CD14-positive monocyte (primary cell): ENCODE measurements around the gene CFAP92. TPM values are rescaled to one million over a fixed set of nuclear protein-coding genes. Genes with fewer than 3 reads are reported as not detected.

Experiments used
- DNase-seq, 3 donors: peaks; one replicate each; pipeline ENCODE4 v3.0.0-alpha.2; 2011 to 2022
- H2AFZ ChIP-seq: 2 replicates; pipeline ENCODE4 v1.6.0; 2012; ENCODE audit warnings: mild to moderate bottlenecking, low read depth, low read length, inconsistent platforms; ENCODE audit not compliant: insufficient read depth, poor library complexity, severe bottlenecking
- H3K27ac ChIP-seq, 2 donors: 1 replicate in 1 of 2; 2 replicates in 1 of 2; pipeline ENCODE4 v1.5.1; 2012 to 2013; ENCODE audit warnings: low read length in 2 of 2, control low read depth in 1 of 2, inconsistent platforms in 1 of 2, low read depth in 1 of 2, mild to moderate bottlenecking in 1 of 2
- H3K27me3 ChIP-seq, 2 donors: one replicate each; pipeline versions ENCODE4 v1.6.0 to v1.6.1; 2011 to 2013; ENCODE audit warnings: low read length in 2 of 2; ENCODE audit not compliant: control insufficient read depth in 2 of 2, insufficient read depth in 2 of 2
- H3K36me3 ChIP-seq, 2 donors: replicated peaks in 1 of 2; 1 replicate in 1 of 2; 2 replicates in 1 of 2; pipeline versions ENCODE4 v1.5.1 to v1.6.1; 2012 to 2013; ENCODE audit warnings: low read length in 2 of 2, control low read depth in 1 of 2, inconsistent platforms in 1 of 2, mild to moderate bottlenecking in 1 of 2; ENCODE audit not compliant: insufficient read depth in 2 of 2, control insufficient read depth in 1 of 2
- H3K4me1 ChIP-seq, 2 donors: 1 replicate in 1 of 2; 2 replicates in 1 of 2; pipeline versions ENCODE4 v1.5.1 to v1.6.1; 2012 to 2013; ENCODE audit warnings: low read length in 2 of 2, control low read depth in 1 of 2, inconsistent platforms in 1 of 2, mild to moderate bottlenecking in 1 of 2, moderate library complexity in 1 of 2; ENCODE audit not compliant: insufficient read depth in 2 of 2, control insufficient read depth in 1 of 2
- H3K4me2 ChIP-seq: replicated peaks from 2 replicates; pipeline ENCODE3; 2012; ENCODE audit warnings: low read length, moderate library complexity, mild to moderate bottlenecking; ENCODE audit not compliant: poor library complexity, severe bottlenecking; ENCODE audit errors: extremely low read depth
- H3K4me3 ChIP-seq, 3 experiments: fragments of 200-600 bp in 1 of 3; sonication (generic) in 1 of 3; replicated peaks in 1 of 3; 1 replicate in 2 of 3; 2 replicates in 1 of 3; pipeline ENCODE4 v1.5.1; 2011 to 2013; ENCODE audit warnings: low read length in 3 of 3, mild to moderate bottlenecking in 3 of 3, control low read depth in 2 of 3, low read depth in 2 of 3, inconsistent platforms in 1 of 3, moderate library complexity in 1 of 3
- H3K79me2 ChIP-seq: 2 replicates; pipeline ENCODE4 v1.6.0; 2012; ENCODE audit warnings: mild to moderate bottlenecking, control low read depth, inconsistent platforms, low read length, moderate library complexity; ENCODE audit not compliant: insufficient read depth
- H3K9ac ChIP-seq: 2 replicates; pipeline ENCODE4 v1.6.0; 2017; ENCODE audit warnings: low read length, mild to moderate bottlenecking; ENCODE audit not compliant: insufficient read depth, poor library complexity, severe bottlenecking
- H3K9me3 ChIP-seq, 2 donors: replicated peaks in 1 of 2; 1 replicate in 1 of 2; 2 replicates in 1 of 2; pipeline versions ENCODE4 v1.5.1 to v1.6.1; 2012 to 2013; ENCODE audit warnings: low read length in 2 of 2, control low read depth in 1 of 2; ENCODE audit not compliant: control insufficient read depth in 1 of 2, insufficient read depth in 1 of 2
- H4K20me1 ChIP-seq: 2 replicates; pipeline ENCODE4 v1.6.0; 2012; ENCODE audit warnings: mild to moderate bottlenecking, low read length, control low read depth, moderate library complexity; ENCODE audit not compliant: insufficient read depth
- H3K27ac Mint-ChIP-seq, 7 donors: one replicate each; pipeline ENCODE4 v1.8.0; 2020; ENCODE audit warnings: mild to moderate bottlenecking in 7 of 7, mixed read lengths in 7 of 7, moderate library complexity in 6 of 7, inconsistent platforms in 2 of 7
- H3K27me3 Mint-ChIP-seq, 3 donors: one replicate each; pipeline ENCODE4 v1.8.0; 2021 to 2022; ENCODE audit warnings: low read depth in 3 of 3, mild to moderate bottlenecking in 3 of 3, mixed read lengths in 3 of 3, moderate library complexity in 3 of 3, inconsistent platforms in 1 of 3
- H3K36me3 Mint-ChIP-seq, 2 donors: one replicate each; pipeline ENCODE4 v1.8.0; 2020; ENCODE audit warnings: mixed read lengths in 2 of 2, inconsistent platforms in 1 of 2, mild to moderate bottlenecking in 1 of 2
- H3K4me1 Mint-ChIP-seq: one replicate; pipeline ENCODE4 v1.8.0; 2020; ENCODE audit warnings: mild to moderate bottlenecking, mixed read lengths
- H3K4me3 Mint-ChIP-seq, 2 donors: one replicate each; pipeline ENCODE4 v1.8.0; 2020; ENCODE audit warnings: mild to moderate bottlenecking in 2 of 2, mixed read lengths in 2 of 2, moderate library complexity in 1 of 2
- H3K9me3 Mint-ChIP-seq, 7 donors: one replicate each; pipeline ENCODE4 v1.8.0; 2020 to 2022; ENCODE audit warnings: mixed read lengths in 7 of 7, mild to moderate bottlenecking in 6 of 7, moderate library complexity in 6 of 7, inconsistent platforms in 2 of 7
- WGBS: methylation state at CpG from one replicate; pipeline ENCODE4 v1.1.5; 2013; ENCODE audit warnings: missing lambda C conversion rate; ENCODE audit not compliant: insufficient coverage; 5-methylcytosine and 5-hydroxymethylcytosine counted together
- intact Hi-C, 2 donors: fragments of 100-400 bp; cut with micrococcal nuclease; formaldehyde crosslinking; loops; one replicate each; pipeline versions ENCODE4 v1.15.0 to v1.15.1; 2023
- polyA plus RNA-seq, 3 donors: library from polyadenylated mRNA; depleted of rRNA in 1 of 3; unstranded in 2 of 3; stranded (reverse) in 1 of 3; fragments of 300-500 nt in 2 of 3; fragments of >200 nt in 1 of 3; fragmentation: Illumina TruSeq in 2 of 3; gene quantifications; 1 replicate in 2 of 3; 2 replicates in 1 of 3; pipeline ENCODE4 v1.2.3, GENCODE V29; 2012 to 2021
- TF ChIP-seq, protein P1 (sequence below): fragments of 200-600 bp; IDR thresholded peaks from one replicate; pipeline ENCODE4 v1.8.0; 2022; ENCODE audit warnings: antibody characterized with exemption, mild to moderate bottlenecking

Gene CFAP92
- polyA plus RNA-seq, 3 donors, result 0.12 to 0.50 (median 0.19) TPM

DNA sequence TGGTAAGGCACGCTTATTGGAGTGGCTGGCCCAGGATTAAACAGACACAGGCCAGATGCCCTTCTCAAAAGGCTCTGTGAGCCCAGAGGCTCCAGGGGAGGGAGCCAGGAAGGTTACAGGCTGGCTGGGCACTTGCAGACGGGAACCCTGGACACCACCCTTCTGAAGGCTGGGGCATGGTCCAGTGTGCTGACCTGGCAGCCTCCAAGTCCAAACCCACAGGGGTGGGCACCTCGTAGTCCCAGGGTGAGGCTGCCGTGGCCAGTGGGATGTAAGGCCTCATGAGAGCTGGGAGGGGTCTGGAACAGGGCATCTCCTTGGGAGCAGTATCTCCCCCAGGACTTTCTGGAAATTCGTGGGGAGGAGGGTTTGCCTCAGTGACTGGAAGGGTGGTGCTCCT lies 26.8 kb upstream of the CFAP92 start:
- WGBS, result 96% methylated on average over 4 of the region's 5 CpGs
- H3K9me3 ChIP-seq, result no peaks in the 10 kb centered on the region
- Mint-ChIP-seq H3K4me1 (peaks cover 15% of the 10 kb centered on the region), H3K36me3 (peaks cover 0 to 2% of the 10 kb centered on the region in 2 donors), H3K9me3 (peaks cover 0 to 2% (median 0%) of the 10 kb centered on the region in 7 donors), H3K27ac (no peak overlapping the region), H3K27me3 (peaks cover 2 to 15% (median 10%) of the 10 kb centered on the region in 3 donors), H3K4me3 (no peak overlapping the region)
- no peak for DNase-seq
- H3K27ac ChIP-seq, result no peak overlapping the region
- no peaks in the 10 kb centered on the region for H3K27me3 ChIP-seq
- no peaks in the 10 kb centered on the region for H3K36me3 ChIP-seq
- no peak overlapping the region for H3K4me2 ChIP-seq
- TF ChIP-seq, protein P1, sequence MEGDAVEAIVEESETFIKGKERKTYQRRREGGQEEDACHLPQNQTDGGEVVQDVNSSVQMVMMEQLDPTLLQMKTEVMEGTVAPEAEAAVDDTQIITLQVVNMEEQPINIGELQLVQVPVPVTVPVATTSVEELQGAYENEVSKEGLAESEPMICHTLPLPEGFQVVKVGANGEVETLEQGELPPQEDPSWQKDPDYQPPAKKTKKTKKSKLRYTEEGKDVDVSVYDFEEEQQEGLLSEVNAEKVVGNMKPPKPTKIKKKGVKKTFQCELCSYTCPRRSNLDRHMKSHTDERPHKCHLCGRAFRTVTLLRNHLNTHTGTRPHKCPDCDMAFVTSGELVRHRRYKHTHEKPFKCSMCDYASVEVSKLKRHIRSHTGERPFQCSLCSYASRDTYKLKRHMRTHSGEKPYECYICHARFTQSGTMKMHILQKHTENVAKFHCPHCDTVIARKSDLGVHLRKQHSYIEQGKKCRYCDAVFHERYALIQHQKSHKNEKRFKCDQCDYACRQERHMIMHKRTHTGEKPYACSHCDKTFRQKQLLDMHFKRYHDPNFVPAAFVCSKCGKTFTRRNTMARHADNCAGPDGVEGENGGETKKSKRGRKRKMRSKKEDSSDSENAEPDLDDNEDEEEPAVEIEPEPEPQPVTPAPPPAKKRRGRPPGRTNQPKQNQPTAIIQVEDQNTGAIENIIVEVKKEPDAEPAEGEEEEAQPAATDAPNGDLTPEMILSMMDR, result no peak
- no peak overlapping the region for H3K9ac ChIP-seq
- no peak overlapping the region for H2AFZ ChIP-seq
- H3K4me1 ChIP-seq, result peaks cover 13% of the 10 kb centered on the region in 2 donors
- H4K20me1 ChIP-seq, result no peaks in the 10 kb centered on the region
- intact Hi-C loops, result no loop called here
- no peak overlapping the region for H3K4me3 ChIP-seq
- no peaks in the 10 kb centered on the region for H3K79me2 ChIP-seq

DNA sequence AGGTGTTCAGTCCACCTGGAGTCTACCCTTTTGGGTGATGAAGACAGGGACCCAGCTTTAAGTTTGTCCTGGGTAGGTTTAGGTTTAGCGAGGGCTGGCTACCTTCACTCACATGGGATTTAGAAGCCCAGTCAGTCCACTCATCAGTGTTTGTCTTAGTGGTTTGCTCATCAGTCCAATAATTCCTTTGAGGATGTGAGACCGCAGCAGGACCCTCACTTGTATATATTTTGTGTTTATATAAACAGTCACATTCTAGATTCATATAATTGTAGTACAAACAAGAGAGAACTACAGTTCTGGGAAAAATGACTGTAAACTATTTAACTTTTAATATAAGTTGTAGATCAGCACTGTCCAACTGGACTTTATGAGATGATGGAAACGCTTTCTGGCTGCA lies 25.4 kb upstream of the CFAP92 start:
- H3K79me2 ChIP-seq, result no peaks in the 10 kb centered on the region
- H3K9me3 ChIP-seq, result no peaks in the 10 kb centered on the region
- Mint-ChIP-seq H3K9me3 (peaks cover 0 to 2% (median 0%) of the 10 kb centered on the region in 7 donors), H3K4me1 (peaks cover 20% of the 10 kb centered on the region), H3K27ac (no peak overlapping the region), H3K36me3 (peaks cover 0 to 2% of the 10 kb centered on the region in 2 donors), H3K4me3 (no peak overlapping the region), H3K27me3 (peaks cover 6 to 14% (median 13%) of the 10 kb centered on the region in 3 donors)
- TF ChIP-seq, protein P1, result no peak
- H3K4me2 ChIP-seq, result no peak overlapping the region
- intact Hi-C loops, result no loop called here
- no peak overlapping the region for H3K27ac ChIP-seq
- no peak for DNase-seq
- no peaks in the 10 kb centered on the region for H4K20me1 ChIP-seq
- no peaks in the 10 kb centered on the region for H3K36me3 ChIP-seq
- no peaks in the 10 kb centered on the region for H3K27me3 ChIP-seq
- H3K9ac ChIP-seq, result no peak overlapping the region
- H3K4me1 ChIP-seq, result peaks cover 16 to 19% of the 10 kb centered on the region in 2 donors
- no peak overlapping the region for H2AFZ ChIP-seq
- H3K4me3 ChIP-seq, result no peak overlapping the region
- 80% methylated on average over 1 of the region's 3 CpGs for WGBS
